A549 (cell line): ENCODE data around the gene CSAD. TPM values are rescaled to one million over a fixed set of nuclear protein-coding genes. Genes with fewer than 3 reads are reported as not detected.

ENCODE experiments used
- ATAC-seq, 2 experiments: fragments of 200-7000 bp in 1 of 2; fragments of >200 bp in 1 of 2; cut with Nextera tagmentation in 1 of 2; cut with Tn5 transposase in 1 of 2; 3 replicates each; pipeline versions ENCODE4 v1.8.0 to v1.9.1; 2018 to 2020; ENCODE audit warnings: mild to moderate bottlenecking in 1 of 2, moderate library complexity in 1 of 2
- CTCF ChIA-PET: fragments of 300-600 bp; sonication (Branson Sonifier 250); formaldehyde crosslinking; extraction: SDS; loops from one replicate; lab custom pipeline; 2021; ENCODE audit warnings: antibody characterized with exemption, inconsistent platforms; lab: Yijun Ruan, JAX
- POLR2A ChIA-PET: fragments of 350-600 bp; formaldehyde crosslinking; extraction: SDS; loops from one replicate; lab custom pipeline; 2021; ENCODE audit warnings: antibody characterized with exemption, inconsistent platforms; lab: Yijun Ruan, JAX
- DNase-seq, 2 experiments: peaks; one replicate each; pipeline versions ENCODE4 v3.0.0 to v3.0.0-alpha.2; 2011 to 2016; ENCODE audit warnings: low read depth in 1 of 2, low spot score in 1 of 2
- FAIRE-seq: peaks from 2 replicates; lab custom pipeline; 2011; peaks lifted over from hg19 to GRCh38; lab: Jason Lieb, UNC
- H3K27ac ChIP-seq, 2 experiments: fragments of >200 bp; sonication (Bioruptor Twin); formaldehyde crosslinking; 3 replicates each; pipeline ENCODE4 v1.5.1; 2016 to 2017
- H3K4me1 ChIP-seq: fragments of >200 bp; sonication (Bioruptor Twin); formaldehyde crosslinking; 3 replicates; pipeline ENCODE4 v1.6.1; 2016
- H3K4me2 ChIP-seq: fragments of >200 bp; sonication (Bioruptor Twin); formaldehyde crosslinking; 3 replicates; pipeline ENCODE4 v1.6.1; 2016
- H3K4me3 ChIP-seq: fragments of >200 bp; sonication (Bioruptor Twin); formaldehyde crosslinking; 3 replicates; pipeline ENCODE4 v1.5.1; 2016
- H3K9me3 ChIP-seq: fragments of >200 bp; sonication (Bioruptor Twin); formaldehyde crosslinking; 3 replicates; pipeline ENCODE4 v1.6.1; 2016
- CEBPB ChIP-seq, 2 experiments: fragments of >200 bp in 1 of 2; sonication (Bioruptor Twin) in 1 of 2; formaldehyde crosslinking in 1 of 2; IDR thresholded peaks; 2 replicates each; pipeline ENCODE4 v1.6.1; 2012 to 2016
- CHD2 ChIP-seq: fragments of 150-350 bp; IDR thresholded peaks from 2 replicates; pipeline ENCODE4 v1.6.1; 2014; ENCODE audit warnings: low read length; ENCODE audit not compliant: partially characterized antibody
- CHD4 ChIP-seq: fragments of 200-600 bp; sonication (generic); IDR thresholded peaks from 2 replicates; pipeline ENCODE4 v1.6.1; 2016; ENCODE audit warnings: antibody characterized with exemption, mild to moderate bottlenecking, borderline replicate concordance
- CTCF ChIP-seq: fragments of >200 bp; sonication (Bioruptor Twin); formaldehyde crosslinking; IDR thresholded peaks from 3 replicates; pipeline ENCODE4 v1.5.1; 2016
- EHF ChIP-seq: fragments of 250-450 bp; sonication (Bioruptor Pico); IDR thresholded peaks from 2 replicates; pipeline ENCODE4 v1.5.0; 2020; ENCODE audit warnings: mild to moderate bottlenecking
- EHMT2 ChIP-seq: fragments of 200-600 bp; sonication (generic); IDR thresholded peaks from 2 replicates; pipeline ENCODE4 v1.6.1; 2016; ENCODE audit warnings: antibody characterized with exemption, low read depth, mild to moderate bottlenecking, moderate library complexity
- FOSB ChIP-seq: fragments of 250-450 bp; sonication (Bioruptor Pico); IDR thresholded peaks from 2 replicates; pipeline ENCODE4 v1.5.0; 2020; ENCODE audit warnings: mild to moderate bottlenecking, moderate library complexity
- FOXS1 ChIP-seq: fragments of 250-450 bp; sonication (Bioruptor Pico); IDR thresholded peaks from 2 replicates; pipeline ENCODE4 v1.5.0; 2020; ENCODE audit warnings: mild to moderate bottlenecking, moderate library complexity
- HOXB13 ChIP-seq: fragments of 250-450 bp; sonication (Bioruptor Pico); IDR thresholded peaks from 2 replicates; pipeline ENCODE4 v1.5.0; 2020; ENCODE audit warnings: low read depth, mild to moderate bottlenecking, moderate library complexity
- HOXB5 ChIP-seq: fragments of 250-450 bp; sonication (Bioruptor Pico); IDR thresholded peaks from 2 replicates; pipeline ENCODE4 v1.5.0; 2020; ENCODE audit warnings: mild to moderate bottlenecking, moderate library complexity
- JUNB ChIP-seq: fragments of >200 bp; sonication (Bioruptor Twin); formaldehyde crosslinking; IDR thresholded peaks from 2 replicates; pipeline ENCODE4 v1.6.1; 2016
- KDM5A ChIP-seq: fragments of 200-600 bp; sonication (generic); IDR thresholded peaks from 2 replicates; pipeline ENCODE4 v1.6.1; 2016; ENCODE audit warnings: antibody characterized with exemption, mild to moderate bottlenecking
- MAX ChIP-seq: IDR thresholded peaks from 2 replicates; pipeline ENCODE4 v1.6.1; 2012
- MAZ ChIP-seq: fragments of 150-350 bp; IDR thresholded peaks from 2 replicates; pipeline ENCODE4 v1.6.1; 2014; ENCODE audit warnings: antibody characterized with exemption, low read depth, low read length, borderline replicate concordance
- PBX3 ChIP-seq: IDR thresholded peaks from 2 replicates; pipeline ENCODE4 v1.6.1; 2012
- POLR2A ChIP-seq: IDR thresholded peaks from 2 replicates; pipeline ENCODE4 v1.6.1; 2012; ENCODE audit warnings: mild to moderate bottlenecking, low read length
- RAD21 ChIP-seq, 2 experiments: fragments of >200 bp in 1 of 2; sonication (Bioruptor Twin) in 1 of 2; formaldehyde crosslinking in 1 of 2; IDR thresholded peaks in 1 of 2; conservative IDR thresholded peaks in 1 of 2; 2 replicates in 1 of 2; 3 replicates in 1 of 2; pipeline ENCODE4 v1.6.1; 2012 to 2018; ENCODE audit warnings: inconsistent platforms in 1 of 2
- REST ChIP-seq: fragments of 200-600 bp; sonication (generic); IDR thresholded peaks from 2 replicates; pipeline ENCODE4 v1.6.1; 2016; ENCODE audit warnings: antibody characterized with exemption, mild to moderate bottlenecking, moderate library complexity
- SMC3 ChIP-seq: fragments of >200 bp; sonication (Bioruptor Twin); formaldehyde crosslinking; IDR thresholded peaks from 3 replicates; pipeline ENCODE4 v1.6.1; 2018; ENCODE audit warnings: inconsistent platforms
- SREBF2 ChIP-seq: fragments of 450-650 bp; IDR thresholded peaks from 2 replicates; pipeline ENCODE4 v1.6.1; 2014; ENCODE audit warnings: mild to moderate bottlenecking, moderate library complexity
- ZC3H11A ChIP-seq: fragments of 450-650 bp; IDR thresholded peaks from 2 replicates; pipeline ENCODE4 v1.6.1; 2014; ENCODE audit warnings: antibody characterized with exemption, mild to moderate bottlenecking
- ZNF302 ChIP-seq: fragments of 250-450 bp; sonication (Bioruptor Pico); IDR thresholded peaks from 2 replicates; pipeline ENCODE4 v1.9.0; 2021; ENCODE audit warnings: inconsistent platforms, mild to moderate bottlenecking, moderate library complexity
- WGBS: methylation state at CpG from one replicate; pipeline ENCODE4 v1.1.6; 2017; ENCODE audit errors: missing lambda C conversion rate; 5-methylcytosine and 5-hydroxymethylcytosine counted together
- polyA plus RNA-seq, 4 experiments: library from polyadenylated mRNA; depleted of rRNA in 3 of 4; stranded (reverse); fragments of >200 nt; fragmentation: RNase III in 1 of 4; extraction: RNeasy Plus Mini Kit Qiagen cat#74134 plus additional on column Dnase treatment in 1 of 4; gene quantifications; 2 replicates in 3 of 4; 3 replicates in 1 of 4; pipeline ENCODE4 v1.2.3, GENCODE V29; 2011 to 2017

Gene CSAD
- polyA plus RNA-seq, 2 of the 4 experiments (the other 2 are of a cell fraction) = 14.5 to 16.5 TPM

- Histone ChIP-seq H3K4me3 (no peak overlapping the region), H3K9me3 (no peaks in the 10 kb centered on the region), H3K4me2 (peak overlapping the region; percentile 60; the same call in 2 of the 3 replicates), H3K27ac (peak overlapping the region; percentile 55 to 82), H3K4me1 (peaks cover 12% of the 10 kb centered on the region)
- no peak for TF ChIP-seq PBX3
- TF ChIP-seq FOSB = no peak
- no peak; the same call in 1 of the 2 replicates for TF ChIP-seq POLR2A
- ATAC-seq (peak in 1 of 2 experiments; percentile 32; a peak in 3 of 6 replicates), FAIRE-seq (no peak), DNase-seq (no peak)
- ChIA-PET POLR2A (interaction anchor here (1.0 to 2.3 kb wide), 6 partner anchors 15 to 81 kb away, joined by 3 to 15 read pairs (median 4); partner anchors contain the start of genes CSAD, SPRYD3 and ZNF740), CTCF (interaction anchor here (0.6 to 14.5 kb wide), 50 partner anchors 8 to 517 kb away, joined by 3 to 646 read pairs (median 4); partner anchors contain the start of genes AAAS, CSAD, ITGB7 and SPRYD3)
- WGBS = 83% methylated on average over 16 of the region's 16 CpGs
Observed at GRCh38 chr12:53160000-53160399, 20.7 kb downstream of the CSAD start.

- FAIRE-seq = peak; percentile 87
- H3K9me3 ChIP-seq = no peaks in the 10 kb centered on the region
- CTCF ChIA-PET = interaction anchor here (0.6 to 14.5 kb wide), 52 partner anchors 8 to 516 kb away, joined by 3 to 646 read pairs (median 4); partner anchors contain the start of genes AAAS, CSAD, ITGB7 and PFDN5
- 7% methylated on average over 14 of the region's 14 CpGs for WGBS
- H3K4me2 ChIP-seq = peak overlapping the region; percentile 60
- H3K27ac ChIP-seq = peak overlapping the region; percentile 55 to 82
- peaks cover 12% of the 10 kb centered on the region for H3K4me1 ChIP-seq
- ATAC-seq = peak; percentile 97 to 98
- peak; percentile 89 to 96 for DNase-seq
- no peak for TF ChIP-seq ZNF302 (CRISPR knock-in tag)
- TF ChIP-seq HOXB13 (CRISPR knock-in tag) = no peak
- TF ChIP-seq SREBF2 = no peak
- TF ChIP-seq RAD21 (conservative IDR thresholded peaks at IDR 0.05 in 1 of 2, IDR thresholded peaks at IDR 0.05 in 1 of 2) = peak; percentile 89 to 93
- TF ChIP-seq CEBPB (IDR thresholded peaks at IDR 0.05) = peak in 1 of 2 experiments; percentile 67; a peak in 2 of 4 replicates
- no peak for TF ChIP-seq CHD2
- no peak for TF ChIP-seq EHMT2
- TF ChIP-seq MAZ = 0 out of 2 replicates have a peak, but pooled peaks have one; percentile 49
- TF ChIP-seq CTCF = peak; percentile 93
- no peak for TF ChIP-seq EHF (CRISPR knock-in tag)
- TF ChIP-seq REST = no peak
- TF ChIP-seq FOXS1 = no peak
- no peak for TF ChIP-seq HOXB5 (CRISPR knock-in tag)
- peak; percentile 92 for TF ChIP-seq SMC3
- TF ChIP-seq MAX = peak; percentile 71
- TF ChIP-seq KDM5A = no peak
- no peak for TF ChIP-seq CHD4
- TF ChIP-seq ZC3H11A = no peak
- TF ChIP-seq JUNB = no peak
- POLR2A ChIA-PET = interaction anchor here (0.5 to 2.3 kb wide), 9 partner anchors 16 to 136 kb away, joined by 3 to 15 read pairs (median 4); partner anchors contain the start of genes CSAD, PFDN5, SPRYD3 and ZNF740
- H3K4me3 ChIP-seq = no peak overlapping the region
Observed at GRCh38 chr12:53159195-53159839, 21.4 kb downstream of the CSAD start.
